ENCODE data around the gene GNG4. TPM values are rescaled to one million over a fixed set of nuclear protein-coding genes. Genes with fewer than 3 reads are reported as not detected.

The GNG4 gene
- polyA plus RNA-seq (2013, experiment 1 of 2; ENCODE audit: insufficient read length) = 0.19 TPM
- polyA plus RNA-seq (2013, experiment 2 of 2; ENCODE audit: insufficient read length) = 0.08 TPM

DNA sequence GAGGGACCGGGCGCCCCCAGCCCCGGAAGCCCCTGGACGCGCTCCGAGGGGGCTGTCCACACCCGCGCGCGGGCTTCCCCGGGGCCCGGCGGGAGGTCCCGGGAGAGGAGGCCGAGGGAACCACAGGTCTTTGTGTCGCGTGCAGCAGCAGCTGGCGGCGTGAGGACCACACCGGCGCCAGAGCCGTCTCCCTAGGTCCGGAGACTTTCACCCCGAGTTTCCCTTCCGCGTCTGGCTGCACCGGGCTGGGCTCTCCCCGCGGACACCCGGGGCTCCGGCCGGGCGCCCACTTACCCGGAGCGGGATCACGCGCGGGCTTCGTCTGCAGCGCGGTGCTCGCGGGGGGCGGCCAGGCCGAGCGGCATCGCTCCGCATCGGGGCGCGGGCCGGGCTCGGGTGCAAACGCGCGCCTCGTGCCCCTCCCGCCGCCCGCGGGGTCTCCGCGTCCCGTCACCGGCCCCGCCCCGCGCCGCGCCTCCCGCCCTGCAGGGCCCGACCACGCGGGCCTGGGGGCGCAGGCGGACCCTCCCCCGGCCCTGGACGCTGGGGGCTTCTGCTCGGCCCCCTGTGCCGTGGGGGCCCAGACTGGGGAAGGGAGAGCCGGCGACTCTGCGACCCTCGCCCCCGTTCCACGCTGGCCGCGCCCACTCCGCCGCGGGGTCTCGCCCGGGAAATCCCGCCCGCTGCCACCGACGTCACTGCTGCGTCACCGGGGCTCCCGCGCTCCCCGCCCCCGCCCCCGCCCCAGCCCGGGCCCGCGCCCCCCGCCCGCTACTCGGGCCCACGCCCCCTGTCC, at the start of gene GNG4:
Gene GNG4, minus strand, starts transcription at position 417 of the 796 bp plus-strand sequence. CDS start 65,946 bp downstream, outside the sequence.
- no peak for DNase-seq

GRCh38 chr1:235697508-235697907, 47.9 kb upstream of the GNG4 start:
- no peak for DNase-seq

GRCh38 chr1:235689356-235689755, 39.8 kb upstream of the GNG4 start:
- no peak for DNase-seq

DNA sequence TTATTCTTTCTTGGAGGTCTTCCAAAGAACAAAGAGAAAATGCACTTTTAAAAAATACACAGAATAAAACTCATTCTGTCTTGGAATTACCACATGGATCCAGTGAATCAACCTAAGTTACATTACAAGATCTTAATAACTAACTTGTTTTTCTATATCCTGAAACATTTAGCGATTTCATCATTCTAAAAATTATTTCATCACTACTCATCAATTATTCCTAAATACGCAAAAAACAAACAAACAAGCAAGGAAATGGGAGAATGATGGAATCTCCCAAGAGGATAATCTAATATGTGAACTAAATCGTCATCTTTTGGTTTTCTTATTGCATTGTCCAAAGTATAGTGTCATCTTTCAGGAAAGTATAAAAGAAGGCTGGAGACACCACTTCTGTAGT, 38.5 kb upstream of the GNG4 start:
- no peak for DNase-seq

- DNase-seq = no peak
These were observed 34.1 kb upstream of the GNG4 start for GRCh38 chr1:235683653-235684052.

GRCh38 chr1:235682216-235682615, 32.6 kb upstream of the GNG4 start:
- no peak for DNase-seq

DNA sequence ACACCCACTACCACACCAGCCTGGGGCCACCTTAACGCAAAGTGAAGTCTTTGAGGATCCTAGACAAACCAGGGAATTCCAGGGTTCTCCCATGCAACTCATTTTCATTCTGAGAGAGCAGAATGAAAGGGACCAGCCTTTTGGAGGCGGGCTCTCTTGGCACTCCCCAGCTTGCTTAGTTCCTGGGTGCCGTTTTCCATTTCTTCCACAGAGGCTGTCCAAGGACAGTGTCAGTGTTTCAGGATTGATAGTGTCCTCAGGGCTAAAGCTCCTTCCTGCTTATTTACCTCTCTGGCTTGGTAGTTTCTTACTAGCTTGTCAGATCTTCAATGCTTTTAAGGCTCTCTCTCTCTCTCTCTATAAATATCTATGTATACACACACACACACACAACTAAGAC, 30.1 kb upstream of the GNG4 start:
- no peak for DNase-seq

- DNase-seq = no peak
These were observed 29.4 kb upstream of the GNG4 start for GRCh38 chr1:235679005-235679404.

- DNase-seq = peak; percentile 13
These were observed 25.7 kb upstream of the GNG4 start for GRCh38 chr1:235675152-235675890.

DNA sequence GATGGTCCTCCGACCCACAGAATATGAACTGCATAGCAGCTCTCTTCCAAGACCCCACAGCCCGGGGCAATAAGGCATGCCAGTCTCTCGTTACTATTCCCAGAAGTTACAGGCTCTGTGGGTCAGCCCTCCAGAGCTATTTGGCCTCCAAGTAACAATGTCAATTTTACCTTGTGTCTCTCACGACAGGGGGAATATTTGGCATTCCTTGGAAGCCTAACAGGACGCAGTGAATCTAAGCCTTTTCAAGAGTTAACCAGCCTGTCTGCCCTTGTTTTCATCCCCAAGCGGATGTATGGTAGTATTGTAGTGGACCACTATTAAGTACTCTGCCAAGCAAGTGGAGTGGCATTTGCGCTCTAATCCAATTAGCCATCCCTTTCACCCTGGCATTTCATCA, 24.4 kb upstream of the GNG4 start:
- no peak for DNase-seq

GRCh38 chr1:235671992-235672391, 22.4 kb upstream of the GNG4 start:
- DNase-seq = no peak

GRCh38 chr1:235670157-235670776, 20.7 kb upstream of the GNG4 start:
- no peak for DNase-seq

DNA sequence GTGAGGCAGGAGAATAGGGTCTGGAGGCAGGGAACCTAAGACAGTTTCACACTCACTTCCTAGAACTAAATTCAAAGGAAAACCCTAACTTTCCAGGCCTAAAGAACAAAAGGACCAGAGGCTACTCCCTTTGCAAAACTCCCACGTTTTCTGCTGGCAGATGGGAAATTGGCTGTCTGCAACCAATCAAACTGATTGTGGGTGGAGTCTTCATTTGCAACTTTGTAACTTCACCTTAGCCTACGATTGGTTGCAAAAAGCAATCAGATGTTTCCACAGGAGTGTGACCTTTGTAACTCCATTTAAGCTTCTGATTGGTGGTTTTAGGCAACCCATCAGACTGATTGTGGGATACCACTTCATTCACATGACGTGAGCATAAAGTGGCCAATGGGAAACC, 19.7 kb upstream of the GNG4 start:
- no peak for DNase-seq

DNA sequence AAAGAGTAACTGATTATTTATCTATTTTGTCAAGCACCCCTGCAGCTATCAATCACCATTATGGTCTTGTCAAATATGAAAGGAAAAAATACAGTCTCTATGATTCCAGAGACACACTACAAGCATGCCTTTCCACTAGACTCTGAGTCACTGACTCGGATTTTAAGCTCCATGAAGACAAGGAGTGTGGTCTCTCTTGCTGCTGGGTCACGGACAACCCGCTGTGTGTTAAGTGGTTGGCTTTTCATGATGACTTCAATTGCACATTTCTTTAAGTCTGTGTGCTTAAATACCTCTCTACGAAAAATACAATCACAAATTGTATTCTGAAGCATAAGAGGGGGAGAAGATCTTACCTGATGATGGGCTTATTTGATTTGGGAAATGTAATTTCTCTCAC, 14.0 kb upstream of the GNG4 start:
- no peak for DNase-seq

DNA sequence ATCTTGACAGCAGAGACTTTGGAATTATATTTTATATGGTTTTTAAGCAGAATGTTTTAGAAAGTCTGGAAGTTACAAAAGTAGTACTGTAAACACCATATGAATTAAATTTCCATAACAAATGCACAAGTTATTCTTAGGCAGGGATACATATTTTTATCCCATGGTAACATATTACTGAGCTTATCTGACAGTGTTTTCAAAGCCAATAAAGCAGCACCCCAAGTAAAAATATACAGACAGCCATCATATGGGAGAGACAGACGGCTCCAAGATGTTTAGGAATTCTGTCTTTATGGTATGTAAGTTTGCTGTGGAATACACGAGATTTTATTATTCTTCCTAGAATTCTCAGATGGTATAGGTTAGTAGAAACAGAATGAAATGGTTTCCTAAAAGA, 12.0 kb upstream of the GNG4 start:
- DNase-seq = no peak

DNA sequence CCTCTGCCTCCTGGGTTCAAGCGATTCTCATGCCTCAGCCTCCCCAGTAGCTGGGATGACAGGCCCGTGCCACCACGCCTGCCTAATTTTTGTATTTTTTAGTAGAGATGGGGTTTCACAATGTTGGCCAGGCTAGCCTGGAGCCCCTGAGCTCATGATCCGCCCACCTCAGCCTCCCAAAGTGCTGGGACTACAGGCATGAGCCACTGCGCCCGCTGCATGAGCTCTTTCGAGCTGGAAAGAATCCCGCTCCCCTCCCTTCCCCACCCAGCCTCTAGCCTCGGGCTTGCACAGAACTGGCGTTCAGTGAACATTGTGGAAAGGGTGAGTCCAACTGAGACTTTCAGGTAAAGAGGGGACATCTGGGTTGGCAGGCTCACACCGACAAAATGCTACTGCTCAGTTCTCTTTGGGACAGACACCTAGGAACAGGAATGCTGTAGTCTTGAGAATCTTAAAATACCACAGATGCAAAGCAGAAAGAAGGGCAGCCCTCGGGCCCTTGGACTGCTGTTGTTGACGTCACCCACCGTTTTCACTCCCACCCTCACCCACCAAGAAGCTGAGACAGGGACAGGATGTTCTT, 9.7 kb upstream of the GNG4 start:
- DNase-seq = no peak

- DNase-seq = no peak
These were observed 8.4 kb upstream of the GNG4 start for GRCh38 chr1:235657747-235658526.

- DNase-seq = no peak
These were observed 7.7 kb upstream of the GNG4 start for GRCh38 chr1:235657269-235657668.

DNA sequence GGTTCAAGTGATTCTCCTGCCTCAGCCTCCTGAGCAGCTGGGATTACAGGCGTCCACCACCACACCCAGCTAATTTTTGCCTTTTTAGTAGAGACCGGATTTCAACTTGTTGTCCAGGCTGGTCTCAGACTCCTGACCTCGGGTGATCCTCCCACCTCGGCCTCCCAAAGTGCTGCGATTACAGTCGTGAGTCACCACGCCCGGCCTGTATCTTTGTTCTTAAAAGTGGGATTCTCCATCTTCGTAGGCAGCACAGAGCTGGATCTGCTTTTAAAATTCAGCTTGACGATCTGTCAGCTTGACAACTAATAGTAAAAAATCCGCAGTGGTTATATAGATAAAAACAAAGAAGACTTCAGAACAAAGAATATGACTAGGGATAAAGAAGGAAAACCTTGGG, 2.8 kb upstream of the GNG4 start:
- DNase-seq = no peak

GRCh38 chr1:235651170-235651806, 1.7 kb upstream of the GNG4 start:
- DNase-seq = no peak

DNA sequence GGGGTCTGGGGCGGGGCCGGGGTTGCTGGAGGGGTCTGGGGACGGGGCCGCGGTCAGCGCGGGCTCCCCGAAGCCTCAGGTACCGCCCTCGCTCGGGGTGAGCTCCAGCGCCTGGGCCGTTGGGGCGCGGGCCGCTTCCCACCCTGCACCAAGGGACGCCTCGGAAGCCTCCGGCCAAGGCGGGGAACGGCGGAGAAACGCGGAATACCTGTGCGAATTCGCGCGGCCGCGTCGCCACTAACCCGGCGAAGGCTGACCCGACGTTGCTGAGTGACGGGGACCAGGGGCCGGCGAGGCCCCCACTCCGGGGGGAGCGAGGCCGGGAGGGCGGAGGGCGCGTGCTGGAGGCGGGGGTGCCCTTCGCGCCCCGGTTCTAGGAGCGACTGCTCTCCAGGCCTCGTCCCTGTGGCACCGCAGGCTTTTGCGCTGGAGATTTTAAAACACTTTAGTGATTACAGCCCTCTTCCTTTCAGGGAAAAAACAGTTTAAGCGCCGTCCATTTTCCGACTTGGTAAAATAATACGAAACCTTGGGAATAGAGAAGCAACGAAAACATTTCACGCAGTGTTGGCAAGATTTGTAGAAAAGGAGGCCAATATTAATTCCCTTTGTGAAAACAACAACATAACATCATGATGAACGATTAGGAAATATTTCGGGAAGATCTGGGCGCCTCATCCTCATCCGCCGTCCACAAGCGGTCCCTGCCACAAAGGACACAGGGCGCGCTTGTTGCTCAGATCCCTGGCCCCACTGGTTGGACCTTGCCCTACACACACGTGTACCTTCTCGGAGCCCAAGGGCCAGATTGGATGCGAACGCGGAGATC, 971 bp upstream of the GNG4 start:
- DNase-seq = no peak
